ENCODE measurements around the gene CRYZL1.

DNA sequence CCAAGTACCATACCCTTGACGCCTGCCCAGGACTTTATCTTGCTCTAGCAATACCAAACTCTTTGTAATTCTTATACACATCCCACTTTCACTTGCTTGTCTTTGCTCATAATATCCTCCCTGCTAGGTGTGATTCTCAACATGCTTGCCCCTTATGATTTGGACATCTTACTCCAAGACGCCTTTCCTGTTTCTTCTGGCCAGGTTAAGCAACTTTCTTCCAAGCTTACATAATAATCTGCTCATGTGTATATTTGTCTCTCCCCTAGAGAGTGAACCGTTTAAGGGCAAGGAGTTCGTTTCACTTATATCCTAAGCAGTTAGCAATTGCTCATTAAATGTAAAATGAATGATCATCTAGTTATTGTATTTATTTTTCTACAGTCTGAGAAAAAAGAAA, 21.8 kb downstream of the CRYZL1 start:
- TF ChIP-seq, protein P1, sequence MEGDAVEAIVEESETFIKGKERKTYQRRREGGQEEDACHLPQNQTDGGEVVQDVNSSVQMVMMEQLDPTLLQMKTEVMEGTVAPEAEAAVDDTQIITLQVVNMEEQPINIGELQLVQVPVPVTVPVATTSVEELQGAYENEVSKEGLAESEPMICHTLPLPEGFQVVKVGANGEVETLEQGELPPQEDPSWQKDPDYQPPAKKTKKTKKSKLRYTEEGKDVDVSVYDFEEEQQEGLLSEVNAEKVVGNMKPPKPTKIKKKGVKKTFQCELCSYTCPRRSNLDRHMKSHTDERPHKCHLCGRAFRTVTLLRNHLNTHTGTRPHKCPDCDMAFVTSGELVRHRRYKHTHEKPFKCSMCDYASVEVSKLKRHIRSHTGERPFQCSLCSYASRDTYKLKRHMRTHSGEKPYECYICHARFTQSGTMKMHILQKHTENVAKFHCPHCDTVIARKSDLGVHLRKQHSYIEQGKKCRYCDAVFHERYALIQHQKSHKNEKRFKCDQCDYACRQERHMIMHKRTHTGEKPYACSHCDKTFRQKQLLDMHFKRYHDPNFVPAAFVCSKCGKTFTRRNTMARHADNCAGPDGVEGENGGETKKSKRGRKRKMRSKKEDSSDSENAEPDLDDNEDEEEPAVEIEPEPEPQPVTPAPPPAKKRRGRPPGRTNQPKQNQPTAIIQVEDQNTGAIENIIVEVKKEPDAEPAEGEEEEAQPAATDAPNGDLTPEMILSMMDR (IDR thresholded peaks at IDR 0.05) = no peak
- no peak for TF ChIP-seq POLR2A (IDR thresholded peaks at IDR 0.05)
